Measurements from ENCODE around the gene CCNI. TPM values are rescaled to one million over a fixed set of nuclear protein-coding genes. Genes with fewer than 3 reads are reported as not detected.

CCNI gene
- total and polyA plus RNA-seq, 2 experiments from 2014 or later: 121 to 166 TPM

GRCh38 chr4:76997532-76997931, 78.3 kb downstream of the CCNI start:
- Histone ChIP-seq H2AFZ (no peak overlapping the region), H3K4me3 (no peak overlapping the region), H3K27me3 (replicated peaks; ENCODE audit: insufficient read depth) (no peaks in the 10 kb centered on the region), H3F3A (ENCODE audit: insufficient read depth) (peaks cover 77% of the 10 kb centered on the region), H3K9me3 (ENCODE audit: low read depth) (no peaks in the 10 kb centered on the region), H3K9ac (no peak overlapping the region), H3K27ac (0 out of 2 replicates have a peak overlapping the region, but pooled peaks have one; percentile 18), H3K36me3 (ENCODE audit: low read depth) (peaks cover 56% of the 10 kb centered on the region), H3K9me2 (ENCODE audit: insufficient read depth) (no peaks in the 10 kb centered on the region), H3K4me2 (ENCODE audit: unreplicated experiment) (no peak overlapping the region), H3K79me2 (ENCODE audit: insufficient read depth) (peaks cover 100% of the 10 kb centered on the region), H3K4me1 (ENCODE audit: insufficient read depth) (peaks cover 48% of the 10 kb centered on the region), H4K20me1 (ENCODE audit: insufficient read depth) (no peaks in the 10 kb centered on the region)
- DNase-seq: no peak
- TF ChIP-seq EZH2phosphoT487 (IDR thresholded peaks at IDR 0.05; ENCODE audit: insufficient read depth, low read depth): no peak
- no peak for TF ChIP-seq EZH2 (IDR thresholded peaks at IDR 0.05; ENCODE audit: insufficient read depth, poor library complexity, severe bottlenecking)
- 96 to 98% methylated on average over 5 of the region's 5 CpGs for WGBS, 2 experiments (ENCODE audit: low coverage in 1 of 2, low lambda C conversion rate in 2 of 2, missing lambda C conversion rate in 2 of 2)
- in situ Hi-C loops (cut with MboI): no loop called here

Other genes starting within 250 kb of the CCNI start
- not detected in 2 replicates for gene SOWAHB, start 177.8 kb downstream of the CCNI start, total RNA-seq (2014; rRNA removed; shearing (Covaris generic))
- not detected in 2 replicates for gene SOWAHB, start 177.8 kb downstream of the CCNI start, polyA plus RNA-seq (2016; fragmentation: Nextera tagmentation; extraction: Ambion mirVana)
- 640 and 867 TPM in 2 replicates for gene SEPTIN11, start 126.2 kb downstream of the CCNI start, total RNA-seq (2014; rRNA removed; shearing (Covaris generic))
- gene SEPTIN11, start 126.2 kb downstream of the CCNI start, polyA plus RNA-seq (2016; fragmentation: Nextera tagmentation; extraction: Ambion mirVana): 478 and 488 TPM in 2 replicates
- 34.0 and 40.0 TPM in 2 replicates for gene CCNG2, start 81.2 kb upstream of the CCNI start, total RNA-seq (2014; rRNA removed; shearing (Covaris generic))
- 31.2 and 32.6 TPM in 2 replicates for gene CCNG2, start 81.2 kb upstream of the CCNI start, polyA plus RNA-seq (2016; fragmentation: Nextera tagmentation; extraction: Ambion mirVana)